Smooth muscle cell of the coronary artery (primary cell): ENCODE measurements around the gene BDH2. TPM values are rescaled to one million over a fixed set of nuclear protein-coding genes. Genes with fewer than 3 reads are reported as not detected.

Experiments used
- total RNA-seq: library from RNA; depleted of rRNA; stranded (reverse); fragments of >200 nt; gene quantifications from 2 replicates; pipeline ENCODE4 v1.2.3, GENCODE V29; 2014; ENCODE audit warnings: low replicate concordance

BDH2 gene
- 40.3 and 50.4 TPM in 2 replicates for total RNA-seq

DNA sequence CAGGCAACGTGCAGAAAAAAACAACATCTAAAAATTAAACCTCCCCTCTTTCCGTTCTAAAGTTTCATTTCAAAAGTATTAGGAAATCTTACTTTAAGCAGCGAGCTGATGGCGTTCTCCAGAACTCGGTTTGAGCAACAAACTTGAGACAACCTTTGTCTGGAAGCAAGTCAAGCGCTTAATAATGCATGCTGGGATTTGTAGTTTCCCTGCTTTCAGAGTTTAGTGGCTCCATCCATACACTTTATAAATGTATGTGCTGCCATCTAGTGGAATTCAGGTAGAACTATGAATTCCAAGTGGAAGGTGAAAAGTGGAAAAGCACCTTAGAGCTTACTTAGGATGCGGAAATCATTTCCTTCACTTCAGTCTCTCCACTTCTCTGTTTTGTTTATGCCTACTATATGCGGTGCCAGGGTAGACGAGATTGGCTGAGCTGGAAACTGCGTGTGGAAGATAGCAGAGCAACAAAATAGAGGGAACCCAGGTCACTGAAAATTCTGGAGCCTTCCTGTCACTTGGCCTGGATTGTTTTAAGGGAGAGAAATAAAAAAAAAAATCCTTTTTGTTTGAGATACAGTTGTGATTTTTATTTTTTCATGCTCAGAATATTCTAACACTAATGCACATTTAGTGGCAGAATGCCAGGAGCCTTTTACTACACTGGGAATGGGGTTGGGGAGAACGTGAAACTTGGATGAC lies at the start of gene BDH2:
Gene BDH2, minus strand, starts transcription at position 144 of the 702 bp plus-strand sequence. CDS start 3,580 bp downstream, outside the sequence.

DNA sequence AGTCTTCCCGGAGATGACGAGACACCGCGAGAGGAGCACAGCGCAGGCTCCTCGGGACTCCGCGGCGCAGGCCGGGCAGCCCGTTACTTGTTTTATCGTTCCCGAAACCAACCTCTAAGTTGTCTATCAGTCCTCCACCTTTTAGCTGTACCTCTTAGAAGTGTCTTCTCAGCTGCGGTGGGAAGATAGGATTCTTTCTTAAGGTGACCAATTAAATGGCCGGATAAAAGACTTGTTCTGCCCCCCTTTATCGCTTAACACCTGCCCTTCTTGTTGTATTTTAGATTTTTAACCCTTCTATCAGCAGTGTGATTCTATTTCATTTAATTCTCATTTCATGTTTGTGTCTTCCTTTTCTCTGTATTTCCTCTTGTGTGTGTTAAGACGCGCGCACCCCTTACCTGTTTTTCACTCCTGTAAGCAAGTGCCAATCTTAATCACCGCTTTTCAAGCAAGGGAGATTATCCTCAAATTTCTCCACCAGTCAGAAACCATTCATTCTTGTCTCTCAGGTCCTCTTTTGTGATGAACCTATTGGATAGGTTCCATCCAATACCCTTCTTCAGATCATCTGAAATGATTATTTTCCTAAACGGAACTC lies 22.8 kb downstream of the BDH2 start, which contains the start of gene SLC9B2:
Gene SLC9B2, minus strand, starts transcription at position 15 of the 601 bp plus-strand sequence. CDS start 9,211 bp downstream, outside the sequence.

Other genes with a start within 250 kb of the BDH2 start
- 40.4 and 46.8 TPM in 2 replicates for gene CISD2, start 230.8 kb downstream of the BDH2 start, total RNA-seq
- 0.38 and 2.2 TPM in 2 replicates for gene SLC9B1, start 80.1 kb downstream of the BDH2 start, total RNA-seq
- 11.8 and 16.5 TPM in 2 replicates for gene SLC9B2, start 23.1 kb downstream of the BDH2 start, total RNA-seq
- 1.4 and 3.9 TPM in 2 replicates for gene CENPE, start 98.5 kb upstream of the BDH2 start, total RNA-seq